ENCODE data around the gene C11orf58. TPM values are rescaled to one million over a fixed set of nuclear protein-coding genes. Genes with fewer than 3 reads are reported as not detected.

C11orf58 gene
- polyA plus RNA-seq, 1 donor from 2014 or later, result 226 TPM

DNA sequence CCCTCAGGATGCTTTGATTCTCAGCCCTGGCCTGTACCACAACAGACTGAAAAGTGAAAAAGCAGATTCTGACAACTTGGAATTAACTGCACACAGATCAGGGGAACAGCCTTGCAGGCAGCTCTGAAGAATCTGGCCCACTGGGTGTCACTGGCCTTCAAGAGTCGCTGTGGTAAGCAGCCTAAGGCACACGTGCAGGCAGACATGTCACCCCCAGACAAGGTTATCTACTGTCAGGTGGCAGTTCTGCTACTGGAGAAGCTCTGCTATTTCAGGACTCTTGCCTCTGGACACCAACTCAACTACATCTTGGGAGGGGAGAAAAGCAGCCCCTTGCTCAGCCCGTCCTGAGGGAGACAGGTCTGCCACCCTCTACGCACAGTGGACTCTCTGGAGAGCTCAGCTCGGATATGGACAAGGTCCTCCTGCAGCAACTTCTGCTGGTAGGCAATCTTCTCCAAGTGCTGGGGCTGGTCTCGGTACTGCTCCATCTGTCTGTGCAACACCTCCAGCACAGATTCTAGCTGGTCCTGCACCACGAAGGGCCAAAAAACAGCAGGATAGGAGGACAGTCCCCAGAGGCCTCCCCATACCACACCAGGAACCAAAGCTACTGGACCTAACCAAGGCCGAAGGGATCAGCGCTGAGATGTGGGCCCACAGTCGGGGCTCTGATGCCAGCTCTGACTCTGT lies 63.0 kb downstream of the C11orf58 start:
- Histone ChIP-seq H4K20me1 (ENCODE audit: insufficient read depth) (no peaks in the 10 kb centered on the region), H3K79me2 (replicated peaks; ENCODE audit: insufficient read depth, low read length) (no peaks in the 10 kb centered on the region), H3K27me3 (ENCODE audit: insufficient read depth, low read depth, low read length) (no peaks in the 10 kb centered on the region), H3F3A (ENCODE audit: insufficient read depth, low read length, poor library complexity, severe bottlenecking) (no peaks in the 10 kb centered on the region), H3K9me3 (ENCODE audit: low read length) (no peaks in the 10 kb centered on the region), H2AFZ (ENCODE audit: low read depth, low read length) (no peak overlapping the region), H3K27ac (ENCODE audit: low read length) (no peak overlapping the region), H3K9me2 (ENCODE audit: insufficient read depth, low read length) (no peaks in the 10 kb centered on the region), H3K36me3 (ENCODE audit: insufficient read depth, low read length) (peaks cover 5% of the 10 kb centered on the region), H3K9ac (ENCODE audit: low read length) (no peak overlapping the region), H3K4me2 (ENCODE audit: low read length) (no peak overlapping the region), H3K4me3 (ENCODE audit: low read length) (no peak overlapping the region)
- TF ChIP-seq MXI1 (conservative IDR thresholded peaks at IDR 0.05; ENCODE audit: poor library complexity, severe bottlenecking) (no peak), EZH2 (IDR thresholded peaks at IDR 0.05; ENCODE audit: borderline replicate concordance, insufficient read depth, low read length, poor library complexity, severe bottlenecking) (no peak), TAF1 (IDR thresholded peaks at IDR 0.05; ENCODE audit: low read depth) (no peak)
- TF ChIP-seq, protein P1, sequence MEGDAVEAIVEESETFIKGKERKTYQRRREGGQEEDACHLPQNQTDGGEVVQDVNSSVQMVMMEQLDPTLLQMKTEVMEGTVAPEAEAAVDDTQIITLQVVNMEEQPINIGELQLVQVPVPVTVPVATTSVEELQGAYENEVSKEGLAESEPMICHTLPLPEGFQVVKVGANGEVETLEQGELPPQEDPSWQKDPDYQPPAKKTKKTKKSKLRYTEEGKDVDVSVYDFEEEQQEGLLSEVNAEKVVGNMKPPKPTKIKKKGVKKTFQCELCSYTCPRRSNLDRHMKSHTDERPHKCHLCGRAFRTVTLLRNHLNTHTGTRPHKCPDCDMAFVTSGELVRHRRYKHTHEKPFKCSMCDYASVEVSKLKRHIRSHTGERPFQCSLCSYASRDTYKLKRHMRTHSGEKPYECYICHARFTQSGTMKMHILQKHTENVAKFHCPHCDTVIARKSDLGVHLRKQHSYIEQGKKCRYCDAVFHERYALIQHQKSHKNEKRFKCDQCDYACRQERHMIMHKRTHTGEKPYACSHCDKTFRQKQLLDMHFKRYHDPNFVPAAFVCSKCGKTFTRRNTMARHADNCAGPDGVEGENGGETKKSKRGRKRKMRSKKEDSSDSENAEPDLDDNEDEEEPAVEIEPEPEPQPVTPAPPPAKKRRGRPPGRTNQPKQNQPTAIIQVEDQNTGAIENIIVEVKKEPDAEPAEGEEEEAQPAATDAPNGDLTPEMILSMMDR (IDR thresholded peaks at IDR 0.05; ENCODE audit: poor library complexity, severe bottlenecking), result no peak

DNA sequence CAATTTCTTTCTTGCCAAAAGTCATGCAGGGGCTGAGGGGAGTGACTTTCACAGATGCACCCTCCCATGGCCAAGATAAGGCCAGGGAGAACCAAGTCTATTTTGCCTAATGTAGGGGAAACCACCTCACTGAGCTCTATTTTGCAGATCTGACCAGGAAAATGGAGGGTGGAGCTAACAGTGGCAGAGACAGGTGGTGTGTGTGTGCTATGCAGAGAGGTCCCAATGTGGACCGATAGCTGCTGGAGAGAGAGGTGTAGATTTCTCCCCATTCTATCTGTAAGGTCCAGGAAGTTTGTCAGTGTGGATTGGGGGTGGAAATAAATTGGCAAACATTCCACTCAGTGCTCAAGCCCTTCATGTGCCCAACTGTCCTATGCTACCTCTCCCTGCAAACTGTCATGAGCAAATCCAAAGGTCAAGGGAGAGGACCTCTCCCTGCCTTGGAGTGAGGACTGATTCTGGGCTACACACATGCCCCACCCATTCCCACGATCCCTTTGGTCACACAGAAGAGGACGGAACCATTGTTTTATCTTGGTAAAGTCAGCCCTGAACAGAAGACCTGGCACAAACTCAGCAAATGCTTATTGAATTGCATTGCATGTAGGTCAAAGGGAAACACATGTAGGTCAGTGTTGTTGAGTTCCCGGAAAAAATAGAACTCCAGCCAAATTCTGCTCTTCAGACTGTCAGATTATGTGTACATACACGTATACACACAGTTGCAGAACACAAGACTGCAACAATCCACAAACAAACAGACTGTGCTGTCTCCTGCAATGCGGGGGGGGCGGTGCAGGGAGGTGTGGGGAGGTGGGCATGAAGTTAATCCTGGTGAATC lies 65.9 kb downstream of the C11orf58 start:
- H3K9ac ChIP-seq (ENCODE audit: low read length), result no peak overlapping the region
- no peaks in the 10 kb centered on the region for H4K20me1 ChIP-seq (ENCODE audit: insufficient read depth)
- no peak overlapping the region for H2AFZ ChIP-seq (ENCODE audit: low read depth, low read length)
- peaks cover 5% of the 10 kb centered on the region for H3K36me3 ChIP-seq (ENCODE audit: insufficient read depth, low read length)
- H3F3A ChIP-seq (ENCODE audit: insufficient read depth, low read length, poor library complexity, severe bottlenecking), result no peaks in the 10 kb centered on the region
- no peaks in the 10 kb centered on the region for H3K9me2 ChIP-seq (ENCODE audit: insufficient read depth, low read length)
- no peak overlapping the region for H3K27ac ChIP-seq (ENCODE audit: low read length)
- no peaks in the 10 kb centered on the region for H3K9me3 ChIP-seq (ENCODE audit: low read length)
- H3K4me2 ChIP-seq (ENCODE audit: low read length), result no peak overlapping the region
- TF ChIP-seq RAD21 (conservative IDR thresholded peaks at IDR 0.05), result no peak
- TF ChIP-seq, protein P2, sequence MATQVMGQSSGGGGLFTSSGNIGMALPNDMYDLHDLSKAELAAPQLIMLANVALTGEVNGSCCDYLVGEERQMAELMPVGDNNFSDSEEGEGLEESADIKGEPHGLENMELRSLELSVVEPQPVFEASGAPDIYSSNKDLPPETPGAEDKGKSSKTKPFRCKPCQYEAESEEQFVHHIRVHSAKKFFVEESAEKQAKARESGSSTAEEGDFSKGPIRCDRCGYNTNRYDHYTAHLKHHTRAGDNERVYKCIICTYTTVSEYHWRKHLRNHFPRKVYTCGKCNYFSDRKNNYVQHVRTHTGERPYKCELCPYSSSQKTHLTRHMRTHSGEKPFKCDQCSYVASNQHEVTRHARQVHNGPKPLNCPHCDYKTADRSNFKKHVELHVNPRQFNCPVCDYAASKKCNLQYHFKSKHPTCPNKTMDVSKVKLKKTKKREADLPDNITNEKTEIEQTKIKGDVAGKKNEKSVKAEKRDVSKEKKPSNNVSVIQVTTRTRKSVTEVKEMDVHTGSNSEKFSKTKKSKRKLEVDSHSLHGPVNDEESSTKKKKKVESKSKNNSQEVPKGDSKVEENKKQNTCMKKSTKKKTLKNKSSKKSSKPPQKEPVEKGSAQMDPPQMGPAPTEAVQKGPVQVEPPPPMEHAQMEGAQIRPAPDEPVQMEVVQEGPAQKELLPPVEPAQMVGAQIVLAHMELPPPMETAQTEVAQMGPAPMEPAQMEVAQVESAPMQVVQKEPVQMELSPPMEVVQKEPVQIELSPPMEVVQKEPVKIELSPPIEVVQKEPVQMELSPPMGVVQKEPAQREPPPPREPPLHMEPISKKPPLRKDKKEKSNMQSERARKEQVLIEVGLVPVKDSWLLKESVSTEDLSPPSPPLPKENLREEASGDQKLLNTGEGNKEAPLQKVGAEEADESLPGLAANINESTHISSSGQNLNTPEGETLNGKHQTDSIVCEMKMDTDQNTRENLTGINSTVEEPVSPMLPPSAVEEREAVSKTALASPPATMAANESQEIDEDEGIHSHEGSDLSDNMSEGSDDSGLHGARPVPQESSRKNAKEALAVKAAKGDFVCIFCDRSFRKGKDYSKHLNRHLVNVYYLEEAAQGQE (IDR thresholded peaks at IDR 0.05; ENCODE audit: borderline replicate concordance), result no peak
- no peak for TF ChIP-seq EP300 (conservative IDR thresholded peaks at IDR 0.05; ENCODE audit: poor library complexity, severe bottlenecking)
- TF ChIP-seq SMC3 (conservative IDR thresholded peaks at IDR 0.05; ENCODE audit: poor library complexity), result no peak
- TF ChIP-seq MXI1 (conservative IDR thresholded peaks at IDR 0.05; ENCODE audit: poor library complexity, severe bottlenecking), result no peak
- no peak for TF ChIP-seq TAF1 (IDR thresholded peaks at IDR 0.05; ENCODE audit: low read depth)
- TF ChIP-seq, protein P1 (IDR thresholded peaks at IDR 0.05; ENCODE audit: poor library complexity, severe bottlenecking), result no peak
- TF ChIP-seq EZH2 (IDR thresholded peaks at IDR 0.05; ENCODE audit: borderline replicate concordance, insufficient read depth, low read length, poor library complexity, severe bottlenecking), result no peak
- no peak for TF ChIP-seq POLR2AphosphoS5 (IDR thresholded peaks at IDR 0.05)
- H3K79me2 ChIP-seq (replicated peaks; ENCODE audit: insufficient read depth, low read length), result no peaks in the 10 kb centered on the region
- no peak overlapping the region for H3K4me3 ChIP-seq (ENCODE audit: low read length)
- H3K27me3 ChIP-seq (ENCODE audit: insufficient read depth, low read depth, low read length), result no peaks in the 10 kb centered on the region
